C4-2B (cell line): ENCODE results near the gene NCKIPSD.

Experiments used
- ZFX ChIP-seq: fragments of 450-650 bp; IDR thresholded peaks from 2 replicates; pipeline ENCODE4 v1.6.1; 2017
- TF ChIP-seq, protein P1 (sequence below): fragments of 450-650 bp; conservative IDR thresholded peaks from 2 replicates; pipeline ENCODE4 v1.5.1; 2017; ENCODE audit warnings: mild to moderate bottlenecking

DNA sequence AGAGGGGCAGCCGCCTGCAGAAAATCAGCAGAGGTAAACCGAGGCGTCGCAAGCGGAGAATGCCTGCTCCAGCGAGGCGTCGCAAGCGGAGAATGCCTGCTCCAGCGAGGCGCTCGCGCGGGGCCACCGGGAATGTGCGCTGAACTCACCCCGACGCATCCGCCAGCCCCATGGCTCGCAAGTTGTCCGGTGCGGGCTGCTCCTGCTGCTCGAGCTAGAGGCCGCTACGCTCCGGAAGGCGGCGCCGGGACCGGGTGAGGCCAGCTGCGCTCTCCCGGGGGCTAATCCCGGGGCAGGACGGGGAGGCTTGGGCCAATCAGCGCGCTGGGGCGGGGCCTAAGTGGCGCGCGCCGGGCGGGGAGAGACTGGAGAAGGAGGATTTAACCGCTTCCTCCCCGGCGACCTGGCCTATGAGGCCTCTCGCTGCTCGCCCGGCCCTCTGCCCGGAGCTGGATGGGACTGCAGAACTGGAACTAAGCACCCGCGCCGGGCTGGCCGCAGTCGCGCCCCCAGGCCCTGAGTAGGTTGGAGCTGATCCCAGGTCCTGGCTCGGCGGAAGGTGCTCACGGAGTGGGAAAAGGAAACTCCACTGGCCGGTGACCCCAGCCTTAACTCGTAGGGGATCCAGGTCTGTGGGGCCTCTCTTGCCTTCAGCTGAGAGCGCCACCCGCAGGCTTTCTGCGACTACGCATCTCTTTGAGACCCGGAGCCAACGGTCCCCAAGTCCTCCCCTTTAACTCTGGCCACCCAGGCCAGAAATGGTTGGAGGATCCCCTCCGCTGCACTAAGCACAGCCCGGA is 50.3 kb downstream of the NCKIPSD start, which contains the start of gene SLC26A6:
- TF ChIP-seq, protein P1, sequence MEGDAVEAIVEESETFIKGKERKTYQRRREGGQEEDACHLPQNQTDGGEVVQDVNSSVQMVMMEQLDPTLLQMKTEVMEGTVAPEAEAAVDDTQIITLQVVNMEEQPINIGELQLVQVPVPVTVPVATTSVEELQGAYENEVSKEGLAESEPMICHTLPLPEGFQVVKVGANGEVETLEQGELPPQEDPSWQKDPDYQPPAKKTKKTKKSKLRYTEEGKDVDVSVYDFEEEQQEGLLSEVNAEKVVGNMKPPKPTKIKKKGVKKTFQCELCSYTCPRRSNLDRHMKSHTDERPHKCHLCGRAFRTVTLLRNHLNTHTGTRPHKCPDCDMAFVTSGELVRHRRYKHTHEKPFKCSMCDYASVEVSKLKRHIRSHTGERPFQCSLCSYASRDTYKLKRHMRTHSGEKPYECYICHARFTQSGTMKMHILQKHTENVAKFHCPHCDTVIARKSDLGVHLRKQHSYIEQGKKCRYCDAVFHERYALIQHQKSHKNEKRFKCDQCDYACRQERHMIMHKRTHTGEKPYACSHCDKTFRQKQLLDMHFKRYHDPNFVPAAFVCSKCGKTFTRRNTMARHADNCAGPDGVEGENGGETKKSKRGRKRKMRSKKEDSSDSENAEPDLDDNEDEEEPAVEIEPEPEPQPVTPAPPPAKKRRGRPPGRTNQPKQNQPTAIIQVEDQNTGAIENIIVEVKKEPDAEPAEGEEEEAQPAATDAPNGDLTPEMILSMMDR: peak; percentile 73
- TF ChIP-seq ZFX: peak; percentile 53; the same call in 1 of the 2 replicates
